Measurements from ENCODE around the gene CLCNKB.

CLCNKB gene

GRCh38 chr1:16078925-16079656 lies 35.5 kb downstream of the CLCNKB start:
- TF ChIP-seq, protein P1, sequence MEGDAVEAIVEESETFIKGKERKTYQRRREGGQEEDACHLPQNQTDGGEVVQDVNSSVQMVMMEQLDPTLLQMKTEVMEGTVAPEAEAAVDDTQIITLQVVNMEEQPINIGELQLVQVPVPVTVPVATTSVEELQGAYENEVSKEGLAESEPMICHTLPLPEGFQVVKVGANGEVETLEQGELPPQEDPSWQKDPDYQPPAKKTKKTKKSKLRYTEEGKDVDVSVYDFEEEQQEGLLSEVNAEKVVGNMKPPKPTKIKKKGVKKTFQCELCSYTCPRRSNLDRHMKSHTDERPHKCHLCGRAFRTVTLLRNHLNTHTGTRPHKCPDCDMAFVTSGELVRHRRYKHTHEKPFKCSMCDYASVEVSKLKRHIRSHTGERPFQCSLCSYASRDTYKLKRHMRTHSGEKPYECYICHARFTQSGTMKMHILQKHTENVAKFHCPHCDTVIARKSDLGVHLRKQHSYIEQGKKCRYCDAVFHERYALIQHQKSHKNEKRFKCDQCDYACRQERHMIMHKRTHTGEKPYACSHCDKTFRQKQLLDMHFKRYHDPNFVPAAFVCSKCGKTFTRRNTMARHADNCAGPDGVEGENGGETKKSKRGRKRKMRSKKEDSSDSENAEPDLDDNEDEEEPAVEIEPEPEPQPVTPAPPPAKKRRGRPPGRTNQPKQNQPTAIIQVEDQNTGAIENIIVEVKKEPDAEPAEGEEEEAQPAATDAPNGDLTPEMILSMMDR (IDR thresholded peaks at IDR 0.05; ENCODE audit: low read depth, low read length, missing control alignments) = peak; percentile 92
- in situ Hi-C loops (cut with HindIII; ENCODE audit: low sequenced_read_pairs) = no loop called here
- DNase-seq (ENCODE audit: low read depth) = peak; percentile 42
- no peak overlapping the region for H3K4me3 ChIP-seq (ENCODE audit: low read depth, low read length)

- DNase-seq (ENCODE audit: low read depth) = no peak
- in situ Hi-C loops (cut with HindIII; ENCODE audit: low sequenced_read_pairs) = no loop called here
- H3K4me3 ChIP-seq (ENCODE audit: low read depth, low read length) = no peak overlapping the region
- TF ChIP-seq, protein P1 (IDR thresholded peaks at IDR 0.05; ENCODE audit: low read depth, low read length, missing control alignments) = no peak
Measured at GRCh38 chr1:16080422-16081150, 37.0 kb downstream of the CLCNKB start.

DNA sequence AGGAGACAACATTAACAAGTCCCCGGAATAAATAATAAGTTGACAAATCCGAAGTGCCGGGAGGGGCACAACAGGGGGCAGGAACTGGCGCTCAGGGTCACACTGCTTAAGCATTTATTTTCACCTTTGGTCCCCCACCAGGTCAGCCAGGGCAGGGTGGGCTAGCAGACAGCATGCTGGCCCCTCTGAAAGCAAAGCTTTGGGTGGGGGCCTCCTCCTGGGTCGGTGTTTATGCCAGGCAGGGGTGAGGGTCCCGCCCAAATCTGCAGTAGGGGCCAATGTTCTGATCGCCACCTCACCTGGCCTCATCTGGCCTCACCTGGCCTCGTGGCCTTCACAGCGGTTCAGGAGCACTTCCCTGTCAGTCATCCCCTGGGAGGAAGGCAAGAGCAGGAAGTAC lies 38.1 kb downstream of the CLCNKB start:
- DNase-seq (ENCODE audit: low read depth) = no peak
- TF ChIP-seq, protein P1 (IDR thresholded peaks at IDR 0.05; ENCODE audit: low read depth, low read length, missing control alignments) = no peak
- no peak overlapping the region for H3K4me3 ChIP-seq (ENCODE audit: low read depth, low read length)
- in situ Hi-C loops (cut with HindIII; ENCODE audit: low sequenced_read_pairs) = no loop called here

GRCh38 chr1:16082283-16083038 lies 38.9 kb downstream of the CLCNKB start:
- in situ Hi-C loops (cut with HindIII; ENCODE audit: low sequenced_read_pairs) = no loop called here

GRCh38 chr1:16083486-16083885 lies 39.9 kb downstream of the CLCNKB start:
- TF ChIP-seq, protein P1 (IDR thresholded peaks at IDR 0.05; ENCODE audit: low read depth, low read length, missing control alignments) = no peak
- in situ Hi-C loops (cut with HindIII; ENCODE audit: low sequenced_read_pairs) = no loop called here
- no peak for DNase-seq (ENCODE audit: low read depth)
- H3K4me3 ChIP-seq (ENCODE audit: low read depth, low read length) = no peak overlapping the region

More at GRCh38 chr1:16082283-16083038, 38.9 kb downstream of the CLCNKB start:
- no peak for DNase-seq (ENCODE audit: low read depth)
- TF ChIP-seq, protein P1 (IDR thresholded peaks at IDR 0.05; ENCODE audit: low read depth, low read length, missing control alignments) = peak; percentile 92
- no peak overlapping the region for H3K4me3 ChIP-seq (ENCODE audit: low read depth, low read length)

DNA sequence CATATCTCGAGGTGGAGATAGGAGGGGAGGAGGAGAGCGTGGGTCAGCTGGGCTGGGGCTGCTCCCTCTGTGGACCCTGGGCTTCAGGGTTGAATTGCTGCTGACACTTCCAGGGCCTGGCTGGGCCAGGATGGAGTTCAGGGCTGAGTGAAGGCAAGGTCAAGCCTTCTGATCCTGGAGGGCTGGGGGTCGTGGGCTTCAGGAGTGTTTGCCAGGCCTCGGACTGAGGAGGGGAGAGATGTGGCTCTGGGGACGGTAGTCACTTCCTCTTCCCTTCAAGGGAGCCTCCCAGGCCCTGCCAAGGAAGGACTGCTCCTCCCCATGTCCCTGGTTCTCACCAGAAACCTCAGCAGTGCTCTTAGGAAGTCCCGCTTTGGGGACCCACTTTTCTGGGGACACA lies 41.9 kb downstream of the CLCNKB start:
- in situ Hi-C loops (cut with HindIII; ENCODE audit: low sequenced_read_pairs) = no loop called here
- TF ChIP-seq, protein P1 (IDR thresholded peaks at IDR 0.05; ENCODE audit: low read depth, low read length, missing control alignments) = no peak
- no peak for DNase-seq (ENCODE audit: low read depth)
- H3K4me3 ChIP-seq (ENCODE audit: low read depth, low read length) = no peak overlapping the region
